SK-N-SH (cell line): ENCODE data around the gene HDAC8. TPM values are rescaled to one million over a fixed set of nuclear protein-coding genes. Genes with fewer than 3 reads are reported as not detected.
A peak's percentile ranks its signal among the peaks of the same experiment; 100 is the strongest.

Source experiments
- CTCF ChIA-PET: fragments of 300-600, 350-600 bp; formaldehyde crosslinking; extraction: SDS; loops from one replicate; lab custom pipeline; 2021; lab: Yijun Ruan, JAX
- POLR2A ChIA-PET: fragments of 350-600 bp; sonication (Branson Sonifier 250); formaldehyde crosslinking; extraction: SDS; loops from one replicate; lab custom pipeline; 2020; ENCODE audit warnings: antibody characterized with exemption, inconsistent platforms; lab: Yijun Ruan, JAX
- DNase-seq: peaks from one replicate; pipeline ENCODE4 v3.0.0; 2012
- H2AFZ ChIP-seq: fragments of 200-600 bp; sonication (generic); 2 replicates; pipeline ENCODE4 v1.8.1; 2016; ENCODE audit warnings: antibody characterized with exemption, mild to moderate bottlenecking, low read depth
- H3F3A ChIP-seq: fragments of 200-600 bp; sonication (generic); replicated peaks from 2 replicates; pipeline ENCODE3; 2016; ENCODE audit warnings: antibody characterized with exemption, mild to moderate bottlenecking; ENCODE audit not compliant: insufficient read depth
- H3K27ac ChIP-seq, 2 experiments: fragments of 200-500 bp in 1 of 2; fragments of 200-600 bp in 1 of 2; sonication (Bioruptor generic) in 1 of 2; sonication (generic), shearing (Covaris generic) in 1 of 2; 2 replicates each; pipeline versions ENCODE4 v1.5.1 to v1.6.1; 2014 to 2016; ENCODE audit warnings: low read depth in 2 of 2, inconsistent platforms in 1 of 2, low read length in 1 of 2, mild to moderate bottlenecking in 1 of 2, mixed read lengths in 1 of 2
- H3K27me3 ChIP-seq: fragments of 200-600 bp; sonication (generic), shearing (Covaris generic); 2 replicates; pipeline ENCODE4 v1.6.1; 2016; ENCODE audit warnings: mixed run types; ENCODE audit not compliant: insufficient read depth
- H3K36me3 ChIP-seq, 2 experiments: fragments of 200-500 bp in 1 of 2; fragments of 200-600 bp in 1 of 2; sonication (Bioruptor generic) in 1 of 2; sonication (generic) in 1 of 2; replicated peaks in 1 of 2; 2 replicates each; pipeline versions ENCODE3 to v1.5.1; 2014 to 2016; ENCODE audit warnings: low read length in 1 of 2, mild to moderate bottlenecking in 1 of 2; ENCODE audit not compliant: insufficient read depth in 2 of 2, control insufficient read depth in 1 of 2
- H3K4me1 ChIP-seq, 2 experiments: fragments of 200-500 bp in 1 of 2; fragments of 200-600 bp in 1 of 2; sonication (Bioruptor generic) in 1 of 2; sonication (generic), shearing (Covaris generic) in 1 of 2; 2 replicates each; pipeline versions ENCODE4 v1.5.1 to v1.6.1; 2014 to 2016; ENCODE audit warnings: low read depth in 1 of 2, low read length in 1 of 2, mixed run types in 1 of 2; ENCODE audit not compliant: insufficient read depth in 2 of 2, control insufficient read depth in 1 of 2
- H3K4me2 ChIP-seq: fragments of 200-600 bp; sonication (generic), shearing (Covaris generic); 2 replicates; pipeline ENCODE4 v1.6.1; 2017; ENCODE audit warnings: mixed run types
- H3K4me3 ChIP-seq, 2 experiments: fragments of 200-500 bp in 1 of 2; fragments of 200-600 bp in 1 of 2; sonication (Bioruptor generic) in 1 of 2; sonication (generic), shearing (Covaris generic) in 1 of 2; 2 replicates each; pipeline versions ENCODE4 v1.5.1 to v1.8.1; 2014 to 2016; ENCODE audit warnings: low read depth in 2 of 2, inconsistent platforms in 1 of 2, low read length in 1 of 2, mild to moderate bottlenecking in 1 of 2, mixed read lengths in 1 of 2, moderate library complexity in 1 of 2
- H3K79me2 ChIP-seq: fragments of 200-600 bp; sonication (generic); 2 replicates; pipeline ENCODE4 v1.8.1; 2017; ENCODE audit warnings: mild to moderate bottlenecking; ENCODE audit not compliant: insufficient read depth
- H3K9ac ChIP-seq: fragments of 200-600 bp; sonication (generic); 2 replicates; pipeline ENCODE4 v1.6.1; 2017; ENCODE audit warnings: mixed run types
- H3K9me2 ChIP-seq: fragments of 200-600 bp; sonication (generic); 2 replicates; pipeline ENCODE4 v1.6.1; 2017; ENCODE audit warnings: mixed run types
- H3K9me3 ChIP-seq: fragments of 200-600 bp; sonication (generic); 2 replicates; pipeline ENCODE4 v1.6.1; 2017; ENCODE audit warnings: mixed run types, mild to moderate bottlenecking, moderate library complexity
- H4K20me1 ChIP-seq: fragments of 200-600 bp; sonication (generic); 2 replicates; pipeline ENCODE4 v1.6.1; 2017; ENCODE audit warnings: mild to moderate bottlenecking, mixed run types; ENCODE audit not compliant: insufficient read depth
- CHD2 ChIP-seq: fragments of 150-350 bp; IDR thresholded peaks from 2 replicates; pipeline ENCODE4 v1.6.1; 2018; ENCODE audit warnings: low read length; ENCODE audit not compliant: partially characterized antibody
- ELF1 ChIP-seq: IDR thresholded peaks from 2 replicates; pipeline ENCODE4 v1.4.0; 2012
- EP300 ChIP-seq, 2 experiments: IDR thresholded peaks; 2 replicates each; pipeline versions ENCODE4 v1.4.0 to v1.6.1; 2012; ENCODE audit warnings: borderline replicate concordance in 1 of 2, low read depth in 1 of 2, low read length in 1 of 2
- EZH2phosphoT487 ChIP-seq: fragments of 200-600 bp; sonication (generic); IDR thresholded peaks from 2 replicates; pipeline ENCODE4 v1.6.1; 2017; ENCODE audit warnings: low read depth, mixed run types, mild to moderate bottlenecking, antibody characterized with exemption, moderate library complexity, borderline replicate concordance
- FOXJ3 ChIP-seq: sonication (generic); formaldehyde crosslinking; IDR thresholded peaks from 2 replicates; pipeline ENCODE4 v1.5.1; 2020; ENCODE audit warnings: mild to moderate bottlenecking, missing genetic modification reagents
- JUND ChIP-seq: IDR thresholded peaks from 2 replicates; pipeline ENCODE4 v1.4.0; 2012
- MXI1 ChIP-seq: IDR thresholded peaks from 2 replicates; pipeline ENCODE4 v1.6.1; 2012; ENCODE audit warnings: mild to moderate bottlenecking, low read depth, low read length, improper control_type of control experiment
- NFIC ChIP-seq: IDR thresholded peaks from 2 replicates; pipeline ENCODE4 v1.4.0; 2012; ENCODE audit warnings: borderline replicate concordance
- NRF1 ChIP-seq: IDR thresholded peaks from 2 replicates; pipeline ENCODE4 v1.6.1; 2012; ENCODE audit warnings: low read depth, mild to moderate bottlenecking, low read length
- RAD21 ChIP-seq: IDR thresholded peaks from 2 replicates; pipeline ENCODE4 v1.6.1; 2012; ENCODE audit warnings: mild to moderate bottlenecking, low read length
- SIN3A ChIP-seq: IDR thresholded peaks from 2 replicates; pipeline ENCODE4 v1.6.1; 2012; ENCODE audit warnings: low read depth, mild to moderate bottlenecking, low read length, moderate library complexity, borderline replicate concordance
- SMC3 ChIP-seq: IDR thresholded peaks from 2 replicates; pipeline ENCODE4 v1.6.1; 2012; ENCODE audit warnings: low read depth, low read length, improper control_type of control experiment
- TAF1 ChIP-seq: IDR thresholded peaks from 2 replicates; pipeline ENCODE4 v1.6.1; 2012; ENCODE audit warnings: low read depth, mild to moderate bottlenecking, low read length, moderate library complexity, borderline replicate concordance
- TEAD4 ChIP-seq: IDR thresholded peaks from 2 replicates; pipeline ENCODE4 v1.4.0; 2012; ENCODE audit warnings: mild to moderate bottlenecking, borderline replicate concordance; ENCODE audit not compliant: insufficient read depth
- YY1 ChIP-seq: IDR thresholded peaks from 2 replicates; pipeline ENCODE4 v1.4.0; 2012; ENCODE audit warnings: low read depth, mild to moderate bottlenecking
- WGBS: methylation state at CpG from one replicate; pipeline ENCODE4 v1.1.6; 2017; ENCODE audit warnings: low lambda C conversion rate; 5-methylcytosine and 5-hydroxymethylcytosine counted together
- polyA plus RNA-seq, 3 experiments: library from polyadenylated mRNA; depleted of rRNA; stranded (reverse); fragments of >200 nt; gene quantifications; 2 replicates each; pipeline ENCODE4 v1.2.3, GENCODE V29; 2012
- TF ChIP-seq, protein P1 (sequence below): fragments of 200-600 bp; sonication (generic); IDR thresholded peaks from 2 replicates; pipeline ENCODE4 v1.6.1; 2017; ENCODE audit warnings: antibody characterized with exemption, mild to moderate bottlenecking, moderate library complexity
- TF ChIP-seq, protein P2 (sequence below): IDR thresholded peaks from 2 replicates; pipeline ENCODE4 v1.4.0; 2012; ENCODE audit warnings: low read depth, borderline replicate concordance
- TF ChIP-seq, protein P3 (sequence below): fragments of 150-350 bp; IDR thresholded peaks from 2 replicates; pipeline ENCODE4 v1.6.1; 2017; ENCODE audit warnings: antibody characterized with exemption, low read length, low read depth, borderline replicate concordance
- TF ChIP-seq, protein P4 (sequence below): IDR thresholded peaks from 2 replicates; pipeline ENCODE4 v1.4.0; 2012; ENCODE audit warnings: low read depth, borderline replicate concordance

HDAC8 gene
- polyA plus RNA-seq, 1 of the 3 experiments (the other 2 are of a cell fraction), result 30.6 TPM

DNA sequence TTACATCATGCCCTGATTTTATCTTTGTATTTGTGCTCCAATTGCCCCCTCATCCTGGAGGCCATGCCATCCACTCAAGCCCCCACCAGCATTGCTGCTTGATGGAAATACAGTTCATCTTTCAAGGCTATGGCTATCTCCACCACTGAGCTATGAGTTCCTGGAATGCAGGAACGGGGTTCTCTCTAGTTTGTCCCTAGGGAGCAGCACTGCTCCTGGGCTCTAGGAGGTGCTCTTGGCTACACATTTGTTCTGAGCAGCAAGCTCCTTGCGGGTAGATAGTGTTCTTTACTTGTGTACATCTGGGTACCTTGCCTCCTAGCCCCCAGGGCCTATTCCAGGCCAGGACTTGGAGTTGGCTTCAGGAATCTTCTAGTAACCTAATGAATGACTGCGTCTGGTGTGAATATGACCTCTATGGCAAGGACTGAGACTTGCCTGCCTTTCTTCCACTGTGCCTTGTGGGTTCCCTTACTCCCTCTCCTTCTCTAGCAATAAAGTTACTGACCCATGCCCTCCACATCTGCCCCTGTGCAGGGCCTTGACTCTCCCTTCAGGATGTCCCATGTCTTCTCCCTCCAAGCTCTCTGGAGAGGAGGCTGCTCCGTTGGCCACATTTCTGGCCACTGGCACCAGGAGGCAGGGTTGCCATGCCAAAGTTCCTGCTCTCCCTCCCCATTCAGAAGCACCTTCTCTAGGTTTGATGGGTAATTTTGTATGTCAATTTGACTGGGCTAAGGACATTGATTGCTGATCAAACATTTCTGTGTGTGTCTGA is 274.5 kb downstream of the HDAC8 start:
- Histone ChIP-seq H3K27me3 (peaks cover 34% of the 10 kb centered on the region), H3K4me1 (no peaks in the 10 kb centered on the region), H3K4me2 (no peak overlapping the region), H3K27ac (no peak overlapping the region), H3K9ac (no peak overlapping the region), H3K9me3 (no peaks in the 10 kb centered on the region), H2AFZ (no peak overlapping the region), H3K36me3 (no peaks in the 10 kb centered on the region), H4K20me1 (no peaks in the 10 kb centered on the region), H3K9me2 (no peaks in the 10 kb centered on the region)
- DNase-seq, result peak; percentile 40
- POLR2A ChIA-PET, result interaction anchor here (0.7 kb wide), 1 partner anchor 21 kb away, joined by 3 read pairs; the partner anchor contains the start of gene RPS4X
- TF ChIP-seq, protein P1, sequence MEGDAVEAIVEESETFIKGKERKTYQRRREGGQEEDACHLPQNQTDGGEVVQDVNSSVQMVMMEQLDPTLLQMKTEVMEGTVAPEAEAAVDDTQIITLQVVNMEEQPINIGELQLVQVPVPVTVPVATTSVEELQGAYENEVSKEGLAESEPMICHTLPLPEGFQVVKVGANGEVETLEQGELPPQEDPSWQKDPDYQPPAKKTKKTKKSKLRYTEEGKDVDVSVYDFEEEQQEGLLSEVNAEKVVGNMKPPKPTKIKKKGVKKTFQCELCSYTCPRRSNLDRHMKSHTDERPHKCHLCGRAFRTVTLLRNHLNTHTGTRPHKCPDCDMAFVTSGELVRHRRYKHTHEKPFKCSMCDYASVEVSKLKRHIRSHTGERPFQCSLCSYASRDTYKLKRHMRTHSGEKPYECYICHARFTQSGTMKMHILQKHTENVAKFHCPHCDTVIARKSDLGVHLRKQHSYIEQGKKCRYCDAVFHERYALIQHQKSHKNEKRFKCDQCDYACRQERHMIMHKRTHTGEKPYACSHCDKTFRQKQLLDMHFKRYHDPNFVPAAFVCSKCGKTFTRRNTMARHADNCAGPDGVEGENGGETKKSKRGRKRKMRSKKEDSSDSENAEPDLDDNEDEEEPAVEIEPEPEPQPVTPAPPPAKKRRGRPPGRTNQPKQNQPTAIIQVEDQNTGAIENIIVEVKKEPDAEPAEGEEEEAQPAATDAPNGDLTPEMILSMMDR, result peak; percentile 40
- TF ChIP-seq FOXJ3 (no peak), SMC3 (0 out of 2 replicates have a peak, but pooled peaks have one; percentile 6), MXI1 (no peak), TAF1 (no peak), RAD21 (peak; percentile 48)
- TF ChIP-seq, all 33 proteins: peak for 3
- Histone ChIP-seq H3F3A (no peaks in the 10 kb centered on the region), H3K79me2 (no peaks in the 10 kb centered on the region), H3K4me3 (no peak overlapping the region)
- CTCF ChIA-PET, result interaction anchor here (0.7 to 1.9 kb wide), 7 partner anchors 11 to 296 kb away, joined by 3 to 9 read pairs (median 3); no protein-coding TSS in a partner anchor
- WGBS, result 34% methylated on average over 4 of the region's 4 CpGs

DNA sequence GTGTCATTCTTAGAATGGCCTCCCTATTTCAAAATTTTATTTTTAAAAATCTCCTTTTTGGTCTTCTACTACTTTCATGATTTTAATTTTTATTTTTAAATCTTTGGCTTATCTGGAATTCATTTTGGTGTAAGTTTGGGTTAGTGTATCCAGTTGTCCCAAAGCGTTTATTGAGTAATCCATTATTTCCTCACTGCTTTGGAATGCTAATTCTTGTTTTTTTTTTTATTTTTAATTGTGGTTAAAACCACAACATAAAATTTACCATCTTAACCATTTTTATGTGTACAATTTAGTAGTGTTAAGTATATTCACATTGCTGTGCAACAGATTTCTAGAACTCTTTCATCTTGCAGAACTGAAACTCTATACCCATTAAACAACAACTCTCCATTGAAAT is 275.7 kb downstream of the HDAC8 start:
- Histone ChIP-seq H3K36me3 (no peaks in the 10 kb centered on the region), H3K9me3 (no peaks in the 10 kb centered on the region), H3K9me2 (no peaks in the 10 kb centered on the region), H3K9ac (no peak overlapping the region), H3K4me2 (no peak overlapping the region), H3K27me3 (peaks cover 22% of the 10 kb centered on the region; the same call in 1 of the 2 replicates), H3K27ac (no peak overlapping the region), H3K4me1 (no peaks in the 10 kb centered on the region), H3K4me3 (no peak overlapping the region), H4K20me1 (no peaks in the 10 kb centered on the region), H2AFZ (no peak overlapping the region), H3K79me2 (no peaks in the 10 kb centered on the region), H3F3A (no peaks in the 10 kb centered on the region)
- ChIA-PET POLR2A (no interaction called here), CTCF (interaction anchor here (1.1 to 1.9 kb wide), 2 partner anchors 11 to 187 kb away, joined by 3 to 4 read pairs; no protein-coding TSS in a partner anchor)
- TF ChIP-seq JUND, result no peak
- no peak for TF ChIP-seq TEAD4
- no peak for TF ChIP-seq EP300 (IDR thresholded peaks at IDR 0.05; ENCODE audit: borderline replicate concordance in 1 of 2, low read depth in 1 of 2, low read length in 1 of 2)
- TF ChIP-seq TAF1, result no peak
- TF ChIP-seq RAD21, result no peak
- no peak for TF ChIP-seq NFIC
- no peak for TF ChIP-seq CHD2
- TF ChIP-seq, protein P2, sequence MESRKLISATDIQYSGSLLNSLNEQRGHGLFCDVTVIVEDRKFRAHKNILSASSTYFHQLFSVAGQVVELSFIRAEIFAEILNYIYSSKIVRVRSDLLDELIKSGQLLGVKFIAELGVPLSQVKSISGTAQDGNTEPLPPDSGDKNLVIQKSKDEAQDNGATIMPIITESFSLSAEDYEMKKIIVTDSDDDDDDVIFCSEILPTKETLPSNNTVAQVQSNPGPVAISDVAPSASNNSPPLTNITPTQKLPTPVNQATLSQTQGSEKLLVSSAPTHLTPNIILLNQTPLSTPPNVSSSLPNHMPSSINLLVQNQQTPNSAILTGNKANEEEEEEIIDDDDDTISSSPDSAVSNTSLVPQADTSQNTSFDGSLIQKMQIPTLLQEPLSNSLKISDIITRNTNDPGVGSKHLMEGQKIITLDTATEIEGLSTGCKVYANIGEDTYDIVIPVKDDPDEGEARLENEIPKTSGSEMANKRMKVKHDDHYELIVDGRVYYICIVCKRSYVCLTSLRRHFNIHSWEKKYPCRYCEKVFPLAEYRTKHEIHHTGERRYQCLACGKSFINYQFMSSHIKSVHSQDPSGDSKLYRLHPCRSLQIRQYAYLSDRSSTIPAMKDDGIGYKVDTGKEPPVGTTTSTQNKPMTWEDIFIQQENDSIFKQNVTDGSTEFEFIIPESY, result no peak
- TF ChIP-seq SIN3A, result no peak
- TF ChIP-seq, protein P3, sequence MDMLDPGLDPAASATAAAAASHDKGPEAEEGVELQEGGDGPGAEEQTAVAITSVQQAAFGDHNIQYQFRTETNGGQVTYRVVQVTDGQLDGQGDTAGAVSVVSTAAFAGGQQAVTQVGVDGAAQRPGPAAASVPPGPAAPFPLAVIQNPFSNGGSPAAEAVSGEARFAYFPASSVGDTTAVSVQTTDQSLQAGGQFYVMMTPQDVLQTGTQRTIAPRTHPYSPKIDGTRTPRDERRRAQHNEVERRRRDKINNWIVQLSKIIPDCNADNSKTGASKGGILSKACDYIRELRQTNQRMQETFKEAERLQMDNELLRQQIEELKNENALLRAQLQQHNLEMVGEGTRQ, result no peak
- no peak for TF ChIP-seq FOXJ3
- no peak for TF ChIP-seq NRF1
- no peak for TF ChIP-seq YY1
- no peak for TF ChIP-seq ELF1
- no peak for TF ChIP-seq EZH2phosphoT487
- TF ChIP-seq, protein P4, sequence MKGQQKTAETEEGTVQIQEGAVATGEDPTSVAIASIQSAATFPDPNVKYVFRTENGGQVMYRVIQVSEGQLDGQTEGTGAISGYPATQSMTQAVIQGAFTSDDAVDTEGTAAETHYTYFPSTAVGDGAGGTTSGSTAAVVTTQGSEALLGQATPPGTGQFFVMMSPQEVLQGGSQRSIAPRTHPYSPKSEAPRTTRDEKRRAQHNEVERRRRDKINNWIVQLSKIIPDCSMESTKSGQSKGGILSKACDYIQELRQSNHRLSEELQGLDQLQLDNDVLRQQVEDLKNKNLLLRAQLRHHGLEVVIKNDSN, result no peak
- DNase-seq, result no peak
- WGBS, result 28% methylated on average over 1 of the region's 1 CpG
